ENCODE measurements around the gene DSCAML1.
"Not testable (repeated sequence)": the region's sequence is repeated elsewhere in the genome, so short reads cannot be mapped to it uniquely, and the experiment has no call there.

Gene DSCAML1

DNA sequence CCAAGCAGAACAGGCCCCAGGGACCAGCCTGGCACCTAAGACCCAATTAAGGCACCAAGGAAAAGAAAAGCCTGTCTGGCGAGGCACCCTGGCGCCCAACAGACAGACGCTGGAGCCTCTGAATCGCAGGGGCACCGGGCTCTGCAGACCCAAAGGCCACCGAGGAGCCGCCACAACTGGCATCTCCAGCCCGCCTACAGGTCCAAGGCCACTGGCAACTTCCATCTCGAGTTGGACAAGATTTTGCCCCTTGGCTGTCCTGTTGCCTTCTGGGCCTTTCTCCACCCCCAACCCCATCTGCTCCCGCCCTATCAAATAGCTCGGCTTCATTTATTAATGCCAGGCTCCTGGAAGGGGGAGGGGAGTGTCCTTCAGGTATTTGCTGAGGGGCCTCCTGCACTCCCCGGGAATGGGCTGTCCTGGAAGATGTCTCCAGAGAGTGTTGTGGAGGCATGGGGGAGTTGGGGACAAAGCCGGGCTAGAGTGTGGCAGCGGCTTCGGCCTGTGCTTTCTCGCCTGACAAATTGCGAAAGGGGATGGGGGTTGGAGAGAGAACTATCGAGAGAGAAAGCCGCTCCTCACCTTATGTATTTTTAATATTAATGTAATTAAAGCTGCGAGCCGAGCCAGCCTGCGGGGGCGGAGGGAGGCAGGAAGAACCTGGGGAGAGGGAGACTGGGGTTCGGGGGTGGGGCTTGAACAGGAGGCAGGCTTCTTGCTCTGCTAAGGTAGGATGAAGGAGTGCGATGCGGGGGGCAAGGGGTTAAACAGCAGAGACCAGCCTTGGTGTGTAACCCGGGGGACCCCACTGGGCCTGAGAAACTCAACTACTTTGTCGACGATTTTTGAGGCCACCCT is 2.0 kb downstream of the DSCAML1 start:
- peak; percentile 79 for DNase-seq (ENCODE audit: low spot score)

DNA sequence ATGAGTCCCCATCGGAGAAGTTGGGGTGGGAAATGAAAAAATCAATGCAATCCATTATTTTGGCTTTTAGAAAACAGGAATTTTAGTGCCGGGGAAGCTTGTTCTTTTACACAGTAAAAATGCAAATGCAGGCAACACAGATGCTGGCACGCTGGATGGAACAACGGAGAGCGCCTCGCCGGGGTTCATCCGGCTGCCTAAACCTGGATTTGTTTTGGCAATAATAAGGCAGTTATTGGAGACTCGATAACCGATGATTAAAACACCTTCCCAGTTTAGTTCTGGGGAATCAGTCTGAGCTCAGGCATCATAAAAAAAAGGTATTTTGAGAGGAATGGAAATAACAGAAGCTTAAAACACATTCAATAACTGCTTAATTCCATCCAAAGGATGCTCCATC is 2.9 kb downstream of the DSCAML1 start:
- no peak for DNase-seq (ENCODE audit: low spot score)

DNA sequence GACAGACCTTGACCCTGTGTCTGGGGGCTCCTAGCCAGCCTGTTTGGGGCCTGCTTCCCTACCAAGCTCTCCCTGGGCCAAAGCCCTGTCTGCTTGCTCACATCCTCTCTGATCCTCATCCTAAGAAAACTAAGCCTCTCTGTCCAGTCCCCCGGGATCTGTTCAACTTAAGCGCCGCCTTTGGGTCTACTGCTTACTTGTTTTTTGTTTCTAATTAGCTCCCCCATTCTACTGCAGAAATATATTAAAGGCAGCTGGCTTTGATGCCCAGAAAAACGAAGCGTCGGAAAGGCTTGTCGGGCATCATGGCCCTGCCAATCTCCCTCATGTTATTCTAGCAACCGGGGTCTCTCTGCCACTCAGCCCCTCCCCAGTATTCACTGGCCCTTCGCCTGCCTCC is 3.4 kb downstream of the DSCAML1 start:
- DNase-seq (ENCODE audit: low spot score): peak; percentile 52

DNA sequence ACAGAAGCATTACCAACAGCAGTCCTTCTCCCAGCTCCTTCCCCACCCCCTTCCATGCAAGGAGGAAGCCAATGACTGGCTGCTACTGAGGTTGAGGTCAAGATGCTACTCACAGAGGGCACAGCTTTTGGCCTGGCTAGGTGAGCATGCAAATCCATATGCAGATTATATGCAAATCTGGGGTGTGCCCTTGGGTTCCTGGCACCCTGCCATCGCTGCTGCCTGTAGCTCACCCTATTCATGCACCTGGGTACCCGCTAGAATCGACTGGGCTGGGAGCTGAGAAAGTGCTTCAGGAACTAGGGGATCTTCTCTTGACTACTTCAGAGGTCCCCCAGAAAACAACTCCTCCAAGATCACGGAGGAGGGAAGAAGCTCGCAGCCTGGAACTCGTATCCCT is 4.0 kb downstream of the DSCAML1 start:
- no peak for DNase-seq (ENCODE audit: low spot score)

DNA sequence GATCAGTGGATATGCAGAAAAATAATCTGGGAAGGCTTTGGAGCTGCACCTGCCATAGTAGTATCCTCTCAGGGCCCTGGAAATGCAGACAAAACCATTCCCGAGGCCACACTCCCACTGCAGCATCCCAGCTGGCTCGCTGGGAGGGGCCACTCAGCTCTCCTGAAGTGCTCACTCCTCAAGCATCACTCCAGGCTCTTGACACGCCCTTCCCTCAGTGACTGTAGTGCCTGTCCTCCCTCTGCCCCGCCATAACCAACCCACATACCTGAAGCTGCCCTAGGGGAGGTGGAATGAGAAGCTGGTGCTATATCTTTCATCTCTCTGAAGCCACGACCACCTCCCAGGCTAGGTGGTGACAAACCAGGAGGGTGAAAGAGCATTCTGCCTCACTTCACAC is 4.8 kb downstream of the DSCAML1 start:
- no peak for DNase-seq (ENCODE audit: low spot score)

DNA sequence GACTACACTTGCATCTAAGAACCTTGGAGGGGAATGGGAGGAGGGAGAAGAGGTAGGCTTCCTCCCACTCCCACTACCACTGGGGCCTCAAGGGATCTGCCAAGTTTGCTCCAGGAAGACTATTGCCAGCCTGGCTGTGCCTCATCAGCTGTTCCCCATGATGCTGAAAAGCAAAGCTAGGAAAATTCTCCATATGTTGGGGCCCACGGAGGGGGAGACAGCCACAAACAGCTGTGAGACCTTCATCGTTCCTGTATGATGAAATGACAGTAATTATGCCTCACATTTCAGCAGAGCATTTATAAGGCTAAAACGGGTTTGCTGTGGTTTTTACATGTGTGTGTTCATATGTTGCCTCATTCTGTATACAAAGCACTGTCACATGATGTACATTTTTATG is 6.7 kb downstream of the DSCAML1 start:
- DNase-seq (ENCODE audit: low spot score): no peak

DNA sequence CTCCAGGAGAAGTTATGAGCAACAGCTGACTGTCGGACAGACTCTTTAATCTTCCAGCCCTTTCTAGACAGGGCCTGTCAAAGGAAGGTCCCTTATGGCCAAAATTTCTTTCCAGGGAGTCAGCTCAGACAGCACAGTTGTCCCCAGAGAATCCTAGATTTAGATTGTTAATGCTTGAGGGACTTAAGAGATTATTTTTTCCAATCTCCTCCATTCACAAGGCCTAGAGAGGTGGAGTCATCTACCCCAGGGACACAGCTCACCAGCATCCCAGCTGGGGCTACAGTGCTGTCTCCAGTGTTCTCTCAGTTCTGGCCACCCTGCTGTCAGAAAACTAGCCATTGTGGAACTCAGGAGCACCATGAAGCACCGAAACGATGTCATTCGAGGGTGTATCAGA is 7.8 kb downstream of the DSCAML1 start:
- peak; percentile 84 for DNase-seq (ENCODE audit: low spot score)

DNA sequence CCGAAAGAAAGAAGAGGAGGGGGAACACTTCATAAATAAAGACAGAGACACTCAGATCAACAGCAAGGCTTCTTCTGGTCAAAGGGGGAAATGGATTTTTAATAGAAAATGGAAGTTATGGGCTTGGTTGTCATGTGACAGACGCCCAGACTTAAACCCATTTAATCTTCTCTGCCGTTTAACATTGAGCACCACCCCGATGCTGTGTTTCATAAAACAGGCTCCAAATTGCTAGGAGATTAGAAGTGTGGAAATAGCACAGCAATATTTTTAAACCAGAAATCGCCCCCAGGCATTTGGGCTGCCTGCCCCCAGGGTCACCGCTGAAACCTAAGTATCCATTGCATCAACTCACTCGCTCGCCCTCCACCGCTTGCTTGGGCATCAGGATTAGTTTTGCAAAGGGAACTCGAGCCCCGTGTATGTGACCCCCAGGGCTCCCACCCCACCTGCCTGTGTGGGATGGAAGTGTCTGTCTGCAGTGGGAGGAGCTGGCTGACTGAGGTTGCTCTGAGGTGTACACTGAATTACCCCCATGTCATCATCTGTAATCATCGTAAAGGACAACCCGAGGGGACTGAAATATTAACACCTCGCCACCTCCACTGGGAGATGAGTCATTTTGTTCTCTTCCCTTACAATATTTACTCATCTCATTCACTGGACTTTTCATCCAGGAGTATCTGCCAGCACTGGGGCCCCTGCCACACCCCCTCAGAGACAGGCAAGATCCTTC is 10.7 kb downstream of the DSCAML1 start:
- DNase-seq (ENCODE audit: low spot score): peak; percentile 50

DNA sequence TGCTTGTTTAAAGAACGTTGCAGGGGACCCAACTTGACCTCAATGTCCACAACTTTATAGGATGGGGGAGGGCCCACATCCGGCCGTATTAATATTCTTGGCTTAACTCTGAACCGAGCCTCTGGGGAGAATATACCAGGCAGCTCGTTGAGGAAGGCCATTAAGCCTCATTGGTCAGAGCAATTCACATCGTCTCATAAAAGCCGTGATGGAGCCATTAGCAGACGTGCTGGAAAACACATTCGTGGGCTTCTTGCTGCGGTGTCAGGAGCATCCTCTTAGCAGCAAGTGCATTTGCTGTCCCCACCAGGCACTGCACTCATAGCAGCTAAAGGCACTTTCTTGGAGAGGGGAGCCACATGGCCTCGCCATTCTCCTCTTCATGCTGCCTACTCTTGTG is 14.9 kb downstream of the DSCAML1 start:
- no peak for DNase-seq (ENCODE audit: low spot score)

DNA sequence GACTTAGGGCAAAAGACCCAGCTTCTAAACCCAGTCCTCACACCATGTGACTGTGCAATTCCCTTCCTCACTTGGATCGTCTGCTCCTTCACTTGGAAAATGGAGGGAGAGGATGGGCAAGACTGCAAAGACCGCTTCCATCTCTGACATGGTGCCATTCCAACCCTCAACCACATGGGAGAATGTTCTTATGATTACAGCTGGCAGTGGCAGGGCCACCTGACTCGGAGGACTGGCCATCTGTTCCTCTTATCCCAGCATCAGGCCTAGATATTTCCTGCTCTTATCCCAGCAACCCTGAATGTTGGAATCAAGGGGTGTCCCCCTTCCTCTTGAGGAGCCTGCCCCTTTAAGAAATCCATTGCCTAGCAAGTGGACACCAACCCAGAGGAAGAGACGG is 15.4 kb downstream of the DSCAML1 start:
- peak; percentile 59 for DNase-seq (ENCODE audit: low spot score)

DNA sequence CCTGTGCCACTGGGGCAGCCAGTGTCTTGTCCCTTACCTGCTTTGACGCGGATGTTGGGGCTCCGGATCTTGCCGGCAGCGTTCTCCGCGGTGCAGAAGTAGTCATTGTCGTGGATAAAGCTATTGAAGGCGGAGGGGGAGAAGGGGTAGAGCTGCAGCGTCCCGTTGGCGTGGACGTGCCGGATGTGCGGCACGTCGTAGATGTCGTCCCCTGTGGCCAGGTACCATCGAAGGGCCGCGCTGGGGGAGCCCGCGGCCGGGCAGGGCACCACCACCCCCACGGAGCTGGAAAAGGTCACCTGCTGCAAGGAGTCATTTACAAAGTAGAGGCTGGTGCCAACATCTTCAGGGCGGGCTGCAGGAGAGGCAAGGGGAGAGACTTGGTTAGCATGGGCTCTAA is 16.6 kb downstream of the DSCAML1 start:
- DNase-seq (ENCODE audit: low spot score): no peak

DNA sequence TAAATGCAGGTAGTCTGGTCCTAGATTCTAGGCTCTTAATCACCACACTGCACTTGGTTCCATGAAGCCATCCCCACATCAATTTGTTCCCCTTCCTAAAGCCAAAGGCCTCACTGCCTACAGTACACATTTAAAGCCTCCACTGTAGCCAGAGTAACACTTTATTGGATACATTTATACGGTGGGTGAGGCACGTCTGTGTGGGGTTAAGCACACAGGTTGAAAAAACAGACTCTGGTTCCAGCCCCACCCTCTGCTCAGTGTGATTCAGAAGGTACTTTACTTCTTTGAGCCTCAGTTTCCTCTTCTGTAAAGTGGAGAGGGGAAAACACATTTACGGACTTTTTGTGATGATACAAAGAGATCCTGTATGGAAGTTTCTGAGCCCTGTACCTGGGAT is 22.5 kb downstream of the DSCAML1 start:
- DNase-seq (ENCODE audit: low spot score): no peak

DNA sequence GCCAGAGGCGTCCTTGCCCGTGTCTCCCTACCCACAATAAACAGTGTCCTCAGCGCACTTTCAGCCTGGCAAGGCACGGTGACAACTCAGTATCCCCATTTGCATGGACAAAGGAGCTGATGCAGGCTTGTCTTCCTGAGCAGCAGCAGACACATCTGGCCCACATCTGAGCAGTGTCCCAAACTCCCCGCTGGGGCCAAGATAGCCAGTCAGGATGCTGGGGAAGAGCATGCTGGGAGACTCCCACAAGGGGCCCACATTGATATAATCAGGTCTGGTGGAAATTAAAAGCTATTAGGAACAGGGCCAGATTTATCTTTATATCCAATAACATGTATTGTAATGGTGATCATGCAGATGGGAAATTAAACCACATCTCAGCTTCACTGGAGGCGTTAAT is 24.7 kb downstream of the DSCAML1 start:
- DNase-seq (ENCODE audit: low spot score): no peak

DNA sequence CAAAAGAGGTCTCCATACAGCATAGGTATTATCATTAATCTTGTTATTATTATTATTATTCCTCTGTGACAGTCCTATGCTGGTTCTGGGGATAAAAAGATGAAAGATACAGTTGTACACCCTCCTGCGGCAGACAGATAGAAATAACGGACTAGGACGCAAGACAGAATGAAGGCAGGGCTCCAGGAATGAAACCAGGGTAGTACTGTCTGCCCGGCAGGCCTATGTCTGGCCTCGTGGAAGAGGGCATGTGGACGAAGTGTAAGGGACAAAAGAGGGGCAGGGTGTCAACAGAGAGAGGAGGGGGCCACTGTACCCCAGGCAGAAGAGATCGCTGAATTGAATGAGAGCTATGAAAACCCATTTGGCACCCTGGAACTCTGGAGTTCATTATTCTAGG is 25.2 kb downstream of the DSCAML1 start:
- no peak for DNase-seq (ENCODE audit: low spot score)

DNA sequence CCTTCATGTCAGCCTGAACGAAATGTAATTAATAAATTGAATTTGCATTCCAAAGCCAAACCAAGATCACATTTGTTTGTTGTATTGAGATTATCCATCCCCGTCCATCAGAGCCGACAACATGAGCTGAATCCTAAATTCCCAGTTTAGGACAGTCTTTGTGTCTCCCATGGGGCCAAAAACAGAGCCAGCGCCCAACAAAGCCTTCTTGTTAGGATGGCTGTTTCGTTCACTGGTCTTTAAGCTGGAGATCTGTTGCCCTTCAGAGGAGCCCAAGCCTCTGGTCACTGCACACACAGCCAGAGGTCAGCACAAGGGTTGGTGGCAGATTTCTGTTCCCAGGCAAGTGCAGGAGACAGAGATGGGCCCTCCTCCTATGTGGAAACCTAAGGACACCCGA is 25.8 kb downstream of the DSCAML1 start:
- DNase-seq (ENCODE audit: low spot score): no peak

DNA sequence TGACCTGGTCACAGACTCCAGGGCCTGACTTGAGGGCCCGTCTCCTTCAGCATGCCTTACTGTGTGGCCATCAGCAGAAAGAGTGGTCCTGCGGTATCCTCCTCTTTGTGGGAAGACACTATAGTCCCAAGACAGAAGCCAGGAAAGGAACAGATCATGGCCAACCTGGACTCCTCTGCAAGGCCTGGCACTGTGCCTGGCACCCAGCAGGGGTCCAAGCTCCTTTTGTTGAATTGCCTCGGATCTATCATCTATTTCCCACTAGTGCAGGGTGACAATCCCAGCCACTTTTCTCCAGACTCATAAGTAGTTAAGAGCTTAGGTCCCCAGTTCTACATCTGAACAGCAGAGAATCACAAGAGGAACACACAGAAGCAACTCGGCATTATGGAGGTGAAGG is 27.0 kb downstream of the DSCAML1 start:
- no peak for DNase-seq (ENCODE audit: low spot score)

DNA sequence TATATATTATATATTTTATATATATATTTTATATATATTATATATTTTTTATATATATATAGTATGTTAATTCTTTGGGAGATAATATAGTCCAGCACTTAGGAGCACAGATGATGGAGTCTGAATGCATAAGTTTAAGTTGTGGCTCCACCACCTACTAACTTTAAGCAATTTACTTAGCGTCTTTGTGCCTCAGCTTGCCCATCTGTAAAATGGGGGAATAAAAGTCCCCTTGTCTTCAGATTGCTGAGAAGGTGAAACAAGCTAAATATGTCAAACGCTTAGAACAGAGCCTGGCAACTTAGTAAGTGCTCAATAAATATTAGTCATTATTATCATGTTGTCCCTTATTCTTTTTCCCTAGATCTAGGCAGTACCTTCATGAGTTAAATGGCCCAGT is 27.5 kb downstream of the DSCAML1 start:
- no peak for DNase-seq (ENCODE audit: low spot score)

DNA sequence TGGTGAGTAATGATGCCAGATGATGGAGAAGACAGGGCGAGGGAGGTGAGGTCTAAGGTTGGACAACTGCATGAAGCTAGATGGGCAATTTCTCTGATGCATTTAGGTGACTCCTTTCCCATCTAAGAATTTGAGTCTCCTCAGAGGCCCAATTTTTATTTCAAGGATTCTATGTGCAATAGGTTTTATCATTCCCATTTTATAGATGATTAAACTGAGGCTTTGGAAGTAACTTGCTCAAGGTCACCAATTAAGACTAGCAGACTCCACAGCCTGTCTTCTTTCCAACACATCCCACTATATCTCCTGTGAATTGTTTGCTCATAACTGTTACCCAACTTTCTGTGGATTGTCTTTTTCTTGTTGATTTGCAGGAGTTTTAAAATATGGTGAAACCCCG is 28.5 kb downstream of the DSCAML1 start:
- no peak for DNase-seq (ENCODE audit: low spot score)

DNA sequence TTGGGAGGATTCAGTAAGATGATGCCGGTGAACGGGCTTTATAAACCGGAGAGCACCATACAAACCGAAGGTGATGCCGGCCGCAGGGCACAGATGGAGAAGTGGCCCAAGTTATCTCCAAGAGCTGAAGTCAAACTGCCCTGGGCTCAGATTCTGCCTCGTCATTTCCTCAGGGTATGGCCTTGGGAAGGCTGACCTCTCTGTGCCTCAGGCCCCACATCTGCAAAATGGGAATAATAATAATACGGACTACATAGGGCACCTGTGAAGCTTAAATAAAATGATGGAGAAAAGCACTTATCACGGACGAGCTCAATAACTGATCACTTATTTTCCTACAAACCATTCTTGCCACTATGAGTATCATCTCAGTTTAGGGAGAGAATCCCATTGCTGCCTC is 29.9 kb downstream of the DSCAML1 start:
- no peak for DNase-seq (ENCODE audit: low spot score)

DNA sequence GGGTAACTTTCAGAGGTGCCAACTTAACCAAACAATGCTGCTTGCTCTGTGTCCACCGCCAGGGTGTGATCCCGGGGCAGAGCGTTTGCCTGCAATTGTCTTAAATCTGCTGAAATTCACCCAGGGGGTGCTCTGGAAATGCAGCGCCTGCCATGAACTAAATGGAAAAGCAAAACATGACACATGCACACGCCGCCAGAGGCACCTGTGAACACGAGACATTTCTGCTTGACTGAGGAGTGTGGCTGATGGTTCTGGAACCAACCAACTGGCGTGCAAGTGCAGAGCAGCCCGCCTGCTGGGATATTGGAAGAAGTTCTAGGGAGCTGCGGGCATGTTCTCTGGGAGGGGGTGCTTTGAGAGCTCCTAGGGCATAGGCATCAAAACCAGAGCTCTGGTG is 30.4 kb downstream of the DSCAML1 start:
- no peak for DNase-seq (ENCODE audit: low spot score)

DNA sequence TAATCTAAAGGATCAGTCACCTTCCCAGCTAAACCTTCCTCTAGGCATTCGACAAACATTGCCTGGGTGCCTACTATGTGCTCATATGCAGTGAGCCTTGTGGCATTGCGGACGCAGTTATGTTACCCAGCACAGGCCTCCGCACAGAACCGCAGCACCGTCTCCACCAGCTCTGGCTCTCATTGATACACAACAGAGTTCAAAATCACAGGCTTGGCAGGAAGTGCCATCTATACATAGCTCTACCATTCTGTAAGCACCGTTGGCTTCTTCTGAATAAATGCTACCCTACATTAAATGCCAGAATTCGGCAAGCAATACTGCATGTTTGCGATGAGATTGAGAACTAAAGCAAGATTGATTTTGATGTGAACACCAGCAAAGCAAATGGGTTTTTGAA is 31.0 kb downstream of the DSCAML1 start:
- no peak for DNase-seq (ENCODE audit: low spot score)

DNA sequence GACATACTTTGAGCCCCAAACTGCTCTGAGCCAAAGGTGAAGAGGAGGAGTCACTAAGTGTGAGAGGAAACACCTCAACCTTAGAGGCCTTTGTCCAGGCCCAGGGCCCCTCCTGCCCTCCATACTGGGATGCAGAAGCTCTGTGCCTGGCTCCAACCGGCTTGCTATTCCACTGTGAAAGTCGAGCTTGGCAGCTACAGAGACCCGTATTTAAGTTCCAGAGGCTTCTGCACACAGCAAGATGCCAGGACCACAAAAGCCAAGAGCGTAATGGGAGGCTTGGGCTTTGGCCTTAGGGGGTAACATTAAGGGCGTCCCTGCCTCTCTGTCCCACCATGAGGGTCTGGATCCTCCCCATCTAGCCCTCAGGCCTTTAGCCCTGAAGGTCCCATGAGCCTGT is 31.9 kb downstream of the DSCAML1 start:
- DNase-seq (ENCODE audit: low spot score): no peak

DNA sequence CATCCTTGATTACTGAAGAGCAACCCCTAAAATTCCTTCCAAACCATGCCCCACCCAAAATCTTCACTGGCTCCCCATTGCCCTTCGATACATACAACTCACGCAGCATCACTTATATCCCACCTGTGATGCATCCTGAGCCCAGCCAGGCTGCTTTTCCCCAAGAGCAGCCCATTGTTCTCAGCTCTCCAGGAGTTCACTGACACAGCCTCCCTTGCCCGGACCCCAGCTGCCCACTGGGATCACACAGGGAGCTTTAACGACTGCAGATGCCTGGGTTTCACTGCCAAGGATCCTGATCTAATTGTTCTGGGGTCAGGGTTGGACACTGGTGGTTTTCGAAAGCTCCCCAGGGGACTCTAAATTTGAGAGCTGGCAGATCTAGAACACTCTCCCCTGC is 33.6 kb downstream of the DSCAML1 start:
- not testable (repeated sequence) for DNase-seq (ENCODE audit: low spot score)

DNA sequence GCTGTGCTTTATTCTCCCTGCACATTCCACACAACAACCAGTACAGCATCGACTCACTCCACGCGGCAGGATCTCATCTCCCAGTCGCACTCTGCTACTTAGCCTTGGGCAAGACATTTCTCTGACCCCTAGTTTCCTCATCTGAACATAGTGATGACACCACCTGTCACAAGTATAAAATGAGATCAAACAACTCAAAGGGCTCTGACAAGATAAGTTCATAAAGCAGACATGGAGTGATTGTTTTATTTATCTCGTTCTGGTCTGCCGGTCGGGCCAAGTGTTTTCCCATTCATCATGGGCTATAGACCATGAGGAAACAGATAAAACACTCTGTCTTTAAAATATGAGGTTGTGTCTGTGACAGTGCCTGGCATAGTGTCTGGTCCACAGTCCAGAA is 35.0 kb downstream of the DSCAML1 start:
- DNase-seq (ENCODE audit: low spot score): no peak

Data from D341Med (cell line).